LNCaP clone FGC (cell line): ENCODE results near the gene ABLIM1.

Experiments used
- DNase-seq: peaks from one replicate; pipeline ENCODE4 v3.0.0-alpha.2; 2011; ENCODE audit warnings: low read depth
- H3K4me3 ChIP-seq: 2 replicates; pipeline ENCODE4 v1.5.1; 2011; ENCODE audit warnings: mild to moderate bottlenecking, low read depth, low read length, control low read depth
- TF ChIP-seq, protein P1 (sequence below): IDR thresholded peaks from 2 replicates; pipeline ENCODE4 v1.5.1; 2012; ENCODE audit warnings: mild to moderate bottlenecking; ENCODE audit not compliant: control insufficient read depth, insufficient read depth; ENCODE audit errors: extremely low read depth

Gene ABLIM1

DNA sequence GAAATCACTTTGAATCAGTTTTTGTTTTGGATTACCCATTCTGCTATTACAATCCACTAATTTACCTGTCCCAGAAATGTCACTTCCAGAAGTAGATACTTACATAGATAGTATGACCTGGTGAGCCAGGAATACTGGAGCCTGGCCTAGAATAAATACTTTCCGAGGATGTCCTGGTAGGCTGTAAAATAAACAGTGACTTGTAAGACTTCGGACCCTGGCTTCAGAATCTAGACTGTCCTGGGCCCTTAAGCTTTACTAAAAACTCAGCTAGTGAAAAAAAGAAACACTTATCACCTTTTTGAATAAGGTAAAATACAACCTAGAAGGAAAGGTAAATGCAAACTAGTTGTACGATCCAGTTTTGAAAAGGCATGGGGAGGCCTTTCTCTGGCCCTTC lies 184.3 kb downstream of the ABLIM1 start:
- no peak overlapping the region for H3K4me3 ChIP-seq
- no peak for DNase-seq
- TF ChIP-seq, protein P1, sequence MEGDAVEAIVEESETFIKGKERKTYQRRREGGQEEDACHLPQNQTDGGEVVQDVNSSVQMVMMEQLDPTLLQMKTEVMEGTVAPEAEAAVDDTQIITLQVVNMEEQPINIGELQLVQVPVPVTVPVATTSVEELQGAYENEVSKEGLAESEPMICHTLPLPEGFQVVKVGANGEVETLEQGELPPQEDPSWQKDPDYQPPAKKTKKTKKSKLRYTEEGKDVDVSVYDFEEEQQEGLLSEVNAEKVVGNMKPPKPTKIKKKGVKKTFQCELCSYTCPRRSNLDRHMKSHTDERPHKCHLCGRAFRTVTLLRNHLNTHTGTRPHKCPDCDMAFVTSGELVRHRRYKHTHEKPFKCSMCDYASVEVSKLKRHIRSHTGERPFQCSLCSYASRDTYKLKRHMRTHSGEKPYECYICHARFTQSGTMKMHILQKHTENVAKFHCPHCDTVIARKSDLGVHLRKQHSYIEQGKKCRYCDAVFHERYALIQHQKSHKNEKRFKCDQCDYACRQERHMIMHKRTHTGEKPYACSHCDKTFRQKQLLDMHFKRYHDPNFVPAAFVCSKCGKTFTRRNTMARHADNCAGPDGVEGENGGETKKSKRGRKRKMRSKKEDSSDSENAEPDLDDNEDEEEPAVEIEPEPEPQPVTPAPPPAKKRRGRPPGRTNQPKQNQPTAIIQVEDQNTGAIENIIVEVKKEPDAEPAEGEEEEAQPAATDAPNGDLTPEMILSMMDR: no peak

DNA sequence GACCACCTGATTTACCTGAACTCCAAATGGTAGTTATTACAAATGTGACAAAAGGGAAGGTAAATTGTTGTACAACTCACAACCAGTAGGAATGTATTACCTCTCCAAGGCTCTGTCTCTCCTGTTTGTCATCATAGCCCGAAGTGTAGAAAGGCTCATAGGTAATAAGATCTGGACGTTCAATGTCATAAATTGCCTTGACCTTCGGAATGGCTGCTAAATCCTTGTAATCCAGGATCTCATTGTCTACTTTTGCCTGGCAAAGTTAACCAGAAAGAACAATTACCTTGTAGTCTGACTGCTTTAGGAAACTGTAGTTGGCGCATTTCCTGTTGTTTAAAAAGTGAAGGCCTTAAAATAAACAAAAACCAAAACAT lies 185.2 kb downstream of the ABLIM1 start:
- H3K4me3 ChIP-seq: no peak overlapping the region
- TF ChIP-seq, protein P1: no peak
- DNase-seq: no peak

DNA sequence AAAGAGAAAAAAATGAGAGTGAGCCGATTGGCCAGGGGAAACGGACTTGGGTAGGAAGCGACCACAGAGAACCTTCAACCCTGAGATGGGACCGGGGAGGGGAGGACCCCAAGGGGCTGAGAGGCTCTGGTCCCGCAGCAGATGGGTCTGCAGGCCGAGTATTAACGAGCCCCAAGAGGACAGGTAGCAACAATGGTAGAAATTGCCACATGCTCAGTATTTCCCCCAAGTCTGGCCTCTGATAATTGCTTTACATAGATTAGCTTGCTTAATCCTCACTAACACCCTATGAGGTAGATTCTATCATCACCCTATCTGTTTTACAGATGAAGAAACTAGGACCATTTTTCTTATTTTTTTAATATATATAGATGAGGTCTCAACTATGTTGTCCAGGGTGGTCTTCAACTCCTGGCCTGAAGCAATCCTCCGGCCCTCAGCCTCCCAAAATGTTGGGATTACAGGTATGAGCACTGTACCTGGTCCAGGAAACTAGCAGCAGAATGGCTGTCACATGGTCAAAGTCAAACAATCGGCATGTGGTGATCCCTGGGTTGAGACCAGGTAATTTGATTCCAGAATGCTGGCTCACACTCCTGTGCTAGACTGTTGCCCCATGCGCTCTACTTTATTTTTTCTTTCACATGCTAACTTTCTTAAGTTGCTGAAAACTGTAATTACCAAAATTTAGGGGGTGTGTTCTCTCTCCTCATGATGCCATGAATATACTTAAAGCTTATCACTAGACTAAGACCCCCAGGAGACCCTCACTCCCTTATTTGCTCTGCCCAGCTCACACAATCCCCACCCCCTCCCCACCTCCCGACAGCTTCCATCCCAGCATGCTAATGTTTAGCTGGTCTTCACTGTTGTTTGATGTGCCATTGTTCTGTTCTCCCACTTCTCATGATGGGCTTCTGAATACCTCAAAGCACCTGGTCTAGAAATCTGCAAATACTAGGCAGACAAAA lies 185.9 kb downstream of the ABLIM1 start:
- peak; percentile 64 for DNase-seq
- TF ChIP-seq, protein P1: no peak
- H3K4me3 ChIP-seq: no peak overlapping the region

DNA sequence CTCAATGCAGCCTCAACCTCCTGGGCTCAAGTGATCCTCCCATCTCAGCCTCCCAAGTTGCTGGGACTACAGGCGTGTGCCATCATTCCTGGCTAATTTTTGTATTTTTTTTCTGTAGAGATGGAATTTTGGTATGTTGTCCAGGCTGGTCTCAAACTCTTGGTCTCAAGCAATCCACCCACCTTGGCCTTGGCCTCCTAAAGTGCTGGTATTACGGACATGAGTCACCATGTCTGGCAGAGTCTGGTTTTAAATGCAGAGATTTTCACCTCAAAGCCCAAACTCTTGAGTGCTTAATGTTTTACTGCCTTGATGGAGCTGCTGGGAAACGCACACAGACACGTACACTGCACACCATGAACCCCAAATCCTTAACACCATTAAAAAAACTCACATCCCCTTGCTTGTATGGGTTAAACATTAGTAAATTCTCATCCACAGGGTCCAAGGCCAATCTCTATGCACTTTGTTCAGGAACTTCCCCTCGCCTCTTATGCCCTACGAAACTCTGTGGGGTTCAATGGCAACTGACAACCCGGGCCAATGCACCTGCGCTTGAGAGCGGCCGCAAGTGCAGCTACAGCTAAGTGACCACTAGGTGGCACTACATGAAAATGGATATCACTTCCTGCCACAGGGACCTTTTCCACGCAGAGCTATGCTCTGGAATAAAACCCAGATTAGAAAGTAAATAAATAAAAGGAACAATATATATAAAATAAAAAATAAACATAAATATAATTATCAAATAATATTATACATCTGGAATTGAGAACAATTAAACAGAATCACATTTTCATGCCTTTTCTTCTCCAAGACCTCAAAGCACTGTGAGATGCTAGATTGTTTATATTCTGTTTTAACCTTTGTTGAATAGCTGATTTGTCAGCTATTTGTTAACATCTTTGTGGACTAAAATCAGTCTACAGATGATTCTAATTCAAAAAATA lies 186.8 kb downstream of the ABLIM1 start:
- peak; percentile 44 for DNase-seq
- TF ChIP-seq, protein P1: peak; percentile 91
- H3K4me3 ChIP-seq: no peak overlapping the region

DNA sequence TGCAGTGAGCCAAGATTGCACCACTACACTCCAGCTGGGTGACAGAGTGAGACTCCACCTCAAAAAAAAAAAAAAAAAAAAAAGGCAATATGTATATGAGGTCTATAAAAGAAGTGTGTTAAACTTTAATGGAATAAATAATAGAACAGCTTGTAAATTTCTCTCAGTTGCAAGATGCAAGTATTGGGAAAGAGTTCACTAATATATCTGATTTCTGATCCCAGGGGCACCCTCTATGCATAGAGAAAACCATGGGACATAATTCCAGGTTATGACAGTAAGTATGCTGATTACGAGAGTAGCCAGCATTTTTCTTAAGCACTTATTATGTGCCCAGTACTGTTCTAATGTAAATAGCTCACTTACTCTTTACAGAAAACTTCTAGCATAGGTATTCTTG lies 187.7 kb downstream of the ABLIM1 start:
- no peak for DNase-seq
- H3K4me3 ChIP-seq: no peak overlapping the region
- TF ChIP-seq, protein P1: no peak

DNA sequence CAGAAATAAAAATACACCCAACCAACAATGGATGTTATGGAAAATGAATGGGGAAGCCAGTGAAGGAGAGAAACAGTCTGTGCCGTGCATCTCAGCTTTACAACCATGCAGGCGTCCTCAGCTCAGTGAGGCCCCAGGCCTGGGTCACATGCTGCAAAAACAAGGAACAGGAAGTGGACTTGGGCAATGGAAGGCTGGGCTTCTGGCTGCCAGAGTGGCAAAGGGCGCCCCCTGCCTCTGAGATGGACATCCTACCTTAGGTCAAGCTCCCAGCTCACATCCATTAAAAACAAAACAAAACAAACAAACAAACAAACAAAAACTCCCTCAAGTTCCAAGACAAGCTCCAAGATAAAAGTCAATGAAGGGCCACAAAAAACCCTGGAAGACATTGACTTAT lies 199.1 kb downstream of the ABLIM1 start:
- TF ChIP-seq, protein P1: peak; percentile 38; the same call in 1 of the 2 replicates
- no peak overlapping the region for H3K4me3 ChIP-seq
- DNase-seq: no peak
